GM21619 (cell line): ENCODE measurements around the gene PARD6B.
"Not testable (repeated sequence)": the region's sequence is repeated elsewhere in the genome, so short reads cannot be mapped to it uniquely, and the experiment has no call there.

ENCODE experiments used
- ATAC-seq: cut with Tn5 transposase; IDR thresholded peaks from one replicate; pipeline ENCODE4 v1.9.1; 2021; ENCODE audit not compliant: unreplicated experiment

Gene PARD6B

DNA sequence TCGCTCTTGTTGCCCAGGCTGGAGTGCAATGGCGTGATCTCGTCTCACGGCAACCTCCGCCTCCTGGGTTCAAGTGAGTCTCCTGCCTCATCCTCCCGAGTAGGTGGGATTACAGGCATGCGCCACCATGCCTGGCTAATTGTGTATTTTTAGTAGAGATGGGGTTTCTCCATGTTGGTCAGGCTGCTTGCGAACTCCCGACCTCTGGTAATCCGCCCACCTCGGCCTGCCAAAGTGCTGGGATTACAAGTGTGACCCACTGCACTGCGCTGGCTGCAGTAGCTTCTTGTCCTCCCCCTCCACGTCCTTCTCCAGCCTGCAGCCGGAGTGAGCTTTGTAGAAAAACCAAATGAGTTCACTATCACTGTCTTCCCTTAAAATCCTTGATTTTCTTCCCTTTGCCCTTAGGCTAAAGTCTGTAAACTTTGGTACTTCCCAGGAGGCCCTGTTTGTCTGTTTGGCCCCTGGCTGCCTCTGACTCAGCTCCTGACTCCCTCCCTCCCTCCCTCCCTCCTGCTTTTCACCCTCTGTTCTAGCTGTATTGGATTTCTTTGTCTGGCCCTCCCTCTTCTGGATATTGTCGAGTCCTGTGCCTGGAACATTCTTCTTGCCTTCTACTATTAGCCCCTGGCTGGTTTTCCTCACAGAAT lies 12.9 kb downstream of the PARD6B start:
- no peak for ATAC-seq

- no peak for ATAC-seq
These were observed 14.3 kb downstream of the PARD6B start for GRCh38 chr20:50745634-50746137.

DNA sequence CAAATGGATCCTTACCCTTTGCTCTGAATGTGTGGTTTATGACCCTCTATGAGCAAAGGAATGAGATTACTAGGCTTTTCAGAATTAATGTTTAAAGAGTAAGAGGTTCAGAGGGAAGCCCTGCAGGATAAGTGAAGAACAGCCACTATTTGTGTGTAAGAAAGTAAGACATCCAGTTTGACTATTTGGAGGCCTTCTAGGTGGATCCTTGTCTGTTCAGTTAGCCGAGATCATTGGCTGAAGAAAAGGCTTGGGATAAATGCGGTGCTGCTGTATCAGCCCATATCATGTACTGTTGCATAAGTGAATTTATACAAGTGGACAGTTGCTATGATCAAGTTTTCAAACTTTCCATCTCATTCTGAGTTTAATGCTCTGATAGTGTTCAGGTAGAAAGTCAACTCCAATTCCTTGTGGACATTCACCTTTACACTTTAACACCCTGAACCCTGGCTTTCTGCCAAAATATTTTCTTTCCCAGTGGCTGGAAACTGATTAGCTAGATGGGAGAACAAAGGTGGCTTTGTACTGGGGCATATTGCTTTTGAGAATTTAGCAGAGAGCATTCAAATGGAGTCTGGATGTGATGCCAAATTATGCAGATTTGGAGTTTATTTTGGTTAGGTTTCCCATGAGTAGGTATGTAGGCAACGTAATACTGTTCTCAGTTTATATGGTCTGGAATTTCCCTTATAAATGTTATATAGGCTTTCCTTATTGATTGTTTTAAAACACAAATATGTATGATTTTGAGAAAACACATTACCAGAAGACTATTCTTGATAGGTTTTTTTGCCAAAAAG lies 15.0 kb downstream of the PARD6B start:
- ATAC-seq: no peak

DNA sequence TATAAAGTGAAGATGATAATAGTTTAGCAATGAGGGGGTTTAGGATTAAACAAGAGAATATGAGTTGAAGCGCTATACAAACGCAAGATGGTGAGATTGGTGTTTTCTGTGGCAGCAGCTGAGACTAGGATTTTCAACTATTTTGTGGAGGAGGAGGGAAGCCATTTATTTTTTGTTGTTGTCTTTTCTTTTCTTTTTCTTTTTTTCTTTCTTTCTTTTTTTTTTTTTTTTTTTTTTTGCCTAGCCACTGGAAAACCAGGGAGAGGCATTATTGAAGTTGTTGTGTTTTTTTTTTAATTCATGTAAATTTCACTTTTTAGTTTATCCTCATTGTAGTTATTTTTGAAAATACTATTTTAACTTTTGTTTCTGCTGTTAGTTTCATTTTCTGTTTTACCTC lies 15.9 kb downstream of the PARD6B start:
- ATAC-seq: no peak

DNA sequence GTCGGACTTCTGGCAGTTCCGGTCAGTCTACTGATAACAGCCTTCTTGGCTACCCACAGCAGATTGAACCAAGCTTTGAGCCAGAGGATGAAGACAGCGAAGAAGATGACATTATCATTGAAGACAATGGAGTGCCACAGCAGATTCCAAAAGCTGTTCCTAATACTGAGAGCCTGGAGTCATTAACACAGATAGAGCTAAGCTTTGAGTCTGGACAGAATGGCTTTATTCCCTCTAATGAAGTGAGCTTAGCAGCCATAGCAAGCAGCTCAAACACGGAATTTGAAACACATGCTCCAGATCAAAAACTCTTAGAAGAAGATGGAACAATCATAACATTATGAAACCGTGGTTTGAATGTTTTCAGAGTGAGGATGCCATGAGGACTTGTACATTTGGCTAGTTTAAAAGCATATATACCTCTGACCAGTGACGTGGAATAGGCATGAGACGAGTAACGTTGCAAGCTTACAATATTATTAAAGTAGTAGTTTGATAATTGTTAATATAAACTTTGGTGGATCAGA lies 18.8 kb downstream of the PARD6B start:
- no peak for ATAC-seq

DNA sequence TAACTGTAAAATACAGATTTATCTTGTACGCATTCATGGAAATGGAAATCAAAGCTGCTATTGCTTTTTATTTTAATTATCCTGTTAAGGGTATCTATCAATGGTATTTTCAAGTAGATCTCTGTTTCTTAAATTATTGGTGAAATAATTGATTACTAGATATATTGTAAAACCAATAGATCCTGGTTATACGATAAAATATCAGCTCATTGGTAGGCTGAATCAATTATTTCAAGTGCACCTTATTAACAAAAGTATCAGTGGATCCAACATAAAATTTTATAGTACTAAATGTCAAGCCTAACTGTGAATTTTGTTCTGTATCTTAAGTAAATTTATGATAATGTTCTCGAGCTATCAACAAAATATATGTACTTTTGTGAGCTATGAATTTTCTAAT lies 21.8 kb downstream of the PARD6B start:
- no peak for ATAC-seq

DNA sequence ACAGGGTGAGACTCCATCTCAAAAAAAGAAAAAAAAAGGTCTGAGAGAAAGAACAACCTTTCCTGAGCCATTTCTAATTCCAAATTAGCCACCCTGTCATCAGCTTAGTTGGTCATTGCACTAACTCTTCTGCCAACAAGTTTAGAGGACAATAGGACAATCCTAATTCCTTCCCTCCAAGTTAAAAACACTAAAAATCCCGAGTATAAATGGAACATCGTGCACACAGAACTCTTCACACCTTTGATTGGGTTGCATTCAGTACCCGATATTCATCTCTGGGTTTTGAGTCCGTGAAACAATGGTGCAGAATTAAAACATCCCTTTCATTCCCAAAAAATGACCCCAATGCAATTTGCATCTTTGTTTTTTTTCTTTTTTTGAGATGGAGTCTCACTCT lies 23.0 kb downstream of the PARD6B start:
- no peak for ATAC-seq

DNA sequence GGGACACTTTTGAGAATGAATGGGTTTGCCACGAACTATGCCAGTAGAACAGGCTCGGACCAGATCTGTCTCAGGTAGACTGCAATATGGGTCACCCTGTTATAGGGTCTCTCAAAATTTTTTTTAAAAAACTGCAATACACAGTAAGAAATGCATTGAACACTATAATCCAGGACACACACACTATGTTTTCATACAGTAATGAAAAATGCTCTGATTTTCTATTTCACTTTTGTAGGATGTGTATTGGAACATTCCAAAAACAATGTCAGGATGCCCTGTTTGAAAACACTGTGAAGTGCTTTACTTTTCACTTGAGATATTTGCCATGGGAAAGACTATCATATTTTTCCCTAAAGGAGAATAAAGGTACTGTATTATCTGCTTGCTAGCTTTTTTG lies 25.1 kb downstream of the PARD6B start:
- no peak for ATAC-seq

- ATAC-seq: no peak
These were observed 27.1 kb downstream of the PARD6B start for GRCh38 chr20:50758469-50758868.

- no peak for ATAC-seq
These were observed 27.6 kb downstream of the PARD6B start for GRCh38 chr20:50758992-50759391.

- ATAC-seq: no peak
These were observed 28.3 kb downstream of the PARD6B start for GRCh38 chr20:50759678-50760077.

DNA sequence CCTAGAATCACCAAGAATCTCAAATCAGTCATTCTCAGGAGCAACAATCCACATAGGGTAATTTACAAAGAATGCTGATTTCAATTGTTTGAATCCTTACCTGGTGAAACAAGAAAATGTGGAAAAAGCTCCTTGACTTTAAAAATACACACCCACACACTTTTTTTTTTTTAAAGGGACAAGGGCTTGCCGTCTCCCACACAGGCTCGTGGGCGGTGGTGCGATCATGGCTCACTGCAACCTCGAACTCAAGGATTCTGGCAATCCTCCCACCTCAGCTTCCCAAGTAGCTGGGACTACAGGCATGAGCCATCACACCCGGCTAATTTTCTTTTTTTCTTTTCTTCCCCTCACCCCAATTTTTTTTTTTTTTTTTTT lies 30.7 kb downstream of the PARD6B start:
- no peak for ATAC-seq

- no peak for ATAC-seq
These were observed 31.2 kb downstream of the PARD6B start for GRCh38 chr20:50762435-50763220.

DNA sequence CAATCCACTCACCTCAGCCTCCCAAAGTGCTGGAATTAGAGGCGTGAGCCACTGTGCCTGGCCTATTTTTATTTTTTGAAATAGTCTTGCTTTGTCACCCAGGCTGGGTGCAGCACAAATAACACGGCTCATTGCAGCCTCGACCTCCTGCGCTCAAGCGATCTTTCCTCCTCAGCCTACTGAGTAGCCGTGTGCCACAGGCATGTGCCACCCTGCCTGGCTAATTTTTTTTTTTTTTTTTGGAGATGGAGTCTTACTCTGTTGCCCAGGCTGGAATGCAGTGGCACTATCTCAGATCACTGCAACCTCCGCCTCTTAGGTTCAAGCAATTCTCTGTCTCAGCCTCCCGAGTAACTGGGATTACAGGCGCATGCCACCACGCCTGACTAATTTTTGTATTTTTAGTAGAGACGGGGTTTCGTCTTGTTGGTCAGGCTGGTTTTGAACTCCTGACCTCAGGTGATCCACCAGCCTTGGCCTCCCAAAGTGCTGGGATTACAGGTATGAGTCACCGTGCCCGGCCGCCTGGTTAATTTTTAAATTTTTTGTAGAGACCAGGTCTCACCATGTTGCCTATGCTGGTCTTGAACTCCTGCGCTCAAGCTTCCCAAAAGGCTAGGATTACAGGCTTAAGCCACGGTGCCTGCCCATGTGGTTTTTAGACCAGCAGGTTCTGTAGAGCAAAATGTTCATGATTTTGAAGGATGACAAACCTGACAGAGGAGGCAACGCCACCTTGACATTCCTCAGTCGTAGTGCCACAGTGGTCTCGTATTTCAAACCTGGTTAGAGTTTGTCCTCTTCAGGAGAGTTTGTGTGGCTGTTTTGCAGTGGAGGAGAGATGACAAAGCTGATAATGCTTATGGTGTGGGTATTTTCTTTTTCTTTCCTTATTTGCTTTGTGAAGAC lies 32.4 kb downstream of the PARD6B start:
- not testable (repeated sequence) for ATAC-seq

GRCh38 chr20:50765251-50765650 lies 33.9 kb downstream of the PARD6B start:
- ATAC-seq: not testable (repeated sequence)

GRCh38 chr20:50765674-50766073 lies 34.3 kb downstream of the PARD6B start:
- ATAC-seq: no peak

DNA sequence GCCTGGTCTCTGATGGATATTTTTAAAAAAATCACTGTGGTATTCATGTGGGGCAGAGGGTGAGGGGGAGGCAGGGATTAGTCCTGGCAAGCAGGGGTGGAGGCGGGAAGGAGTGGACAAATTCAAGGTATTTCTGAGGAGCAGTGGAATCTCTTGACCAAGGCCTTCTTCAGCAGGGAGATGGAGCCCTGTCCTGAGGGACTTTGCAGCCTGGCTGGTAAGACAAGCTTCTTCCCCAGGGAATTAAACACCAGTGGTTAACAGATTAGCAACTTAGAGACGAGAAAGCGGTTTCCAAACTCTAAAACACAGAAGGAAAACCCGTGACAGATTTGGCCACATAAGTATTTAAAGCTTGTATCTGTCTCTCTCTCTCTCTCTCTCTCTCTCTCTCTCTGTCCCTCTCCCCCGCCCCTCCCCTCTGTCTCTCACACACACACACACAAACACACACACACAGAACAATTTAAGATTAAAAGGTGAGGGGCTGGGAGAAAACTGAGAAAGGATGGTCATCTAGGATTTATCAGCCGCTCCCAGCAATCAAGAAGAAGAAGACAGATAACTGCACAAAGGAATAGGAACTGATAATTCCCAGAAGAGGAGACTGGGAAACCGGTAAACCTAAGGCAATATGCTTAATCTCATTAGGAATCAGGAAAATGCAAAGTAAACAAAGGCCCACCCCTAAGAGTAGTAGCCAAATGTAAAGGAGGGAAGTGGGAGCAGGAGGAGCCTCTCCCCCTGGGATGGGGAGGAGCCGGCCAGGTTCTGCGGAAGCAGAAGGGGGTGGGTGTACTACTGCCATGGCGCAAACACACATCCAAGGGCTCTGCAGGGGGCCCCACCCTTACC lies 35.8 kb downstream of the PARD6B start:
- not testable (repeated sequence) for ATAC-seq

- ATAC-seq: not testable (repeated sequence)
These were observed 37.6 kb downstream of the PARD6B start for GRCh38 chr20:50768991-50769390.

DNA sequence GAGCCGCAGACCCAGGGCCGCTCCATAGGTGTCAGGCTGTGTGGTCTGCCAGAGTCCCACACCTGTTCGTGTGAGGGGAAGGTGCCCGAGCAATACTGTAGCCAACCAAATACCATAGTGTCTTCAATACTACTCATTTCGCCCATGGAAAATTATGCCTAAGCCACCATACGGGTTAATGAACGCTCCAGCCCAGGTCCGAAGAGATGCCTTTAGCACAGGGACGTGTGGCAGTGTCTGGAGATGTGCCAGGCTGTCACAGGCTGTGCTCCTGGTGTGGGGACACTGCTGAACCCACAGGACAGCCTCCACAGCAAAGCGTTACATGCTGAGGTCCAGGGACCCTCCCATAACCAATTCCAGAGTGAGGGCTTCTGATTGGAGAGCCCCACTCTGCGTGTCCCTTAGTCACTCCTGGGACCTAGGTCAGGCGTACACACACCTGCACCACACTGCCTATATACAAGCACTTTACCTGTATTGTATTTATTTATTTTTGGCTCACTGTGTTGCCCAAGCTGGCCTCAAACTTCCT lies 38.2 kb downstream of the PARD6B start:
- not testable (repeated sequence) for ATAC-seq
